HepG2 (cell line): Measurements from ENCODE around the gene NDOR1. TPM values are rescaled to one million over a fixed set of nuclear protein-coding genes. Genes with fewer than 3 reads are reported as not detected.
A peak's percentile ranks its signal among the peaks of the same experiment; 100 is the strongest.

Experiments
- AGO1 ChIP-seq: fragments of 200-400 bp; formaldehyde crosslinking; IDR thresholded peaks from 2 replicates; pipeline ENCODE4 v1.6.1; 2017; ENCODE audit warnings: mild to moderate bottlenecking, low read depth, low read length, moderate library complexity; ENCODE audit not compliant: poor library complexity, severe bottlenecking
- AKAP8 ChIP-seq: sonication (generic); formaldehyde crosslinking; IDR thresholded peaks from 2 replicates; pipeline ENCODE4 v1.5.1; 2020; ENCODE audit warnings: mild to moderate bottlenecking, missing genetic modification reagents
- EZH2 ChIP-seq: conservative IDR thresholded peaks from 2 replicates; pipeline ENCODE4 v1.6.1; 2012; ENCODE audit warnings: mild to moderate bottlenecking, low read depth, low read length, moderate library complexity
- FOXK2 ChIP-seq: fragments of 450-650 bp; IDR thresholded peaks from 2 replicates; pipeline ENCODE4 v1.6.1; 2016
- HDAC2 ChIP-seq: sonication (generic); formaldehyde crosslinking; IDR thresholded peaks from 2 replicates; pipeline ENCODE4 v1.4.0; 2020; ENCODE audit warnings: missing genetic modification reagents
- HNF1B ChIP-seq: sonication (generic); formaldehyde crosslinking; IDR thresholded peaks from 2 replicates; pipeline ENCODE4 v1.5.1; 2020; ENCODE audit warnings: mild to moderate bottlenecking, moderate library complexity, missing genetic modification reagents
- KDM2A ChIP-seq: sonication (generic); formaldehyde crosslinking; IDR thresholded peaks from 2 replicates; pipeline ENCODE4 v1.4.0; 2020; ENCODE audit warnings: low read depth, missing genetic modification reagents, borderline replicate concordance
- KDM4B ChIP-seq: sonication (generic); formaldehyde crosslinking; IDR thresholded peaks from 2 replicates; pipeline ENCODE4 v1.4.0; 2020; ENCODE audit warnings: missing genetic modification reagents
- KDM5B ChIP-seq: sonication (generic); formaldehyde crosslinking; IDR thresholded peaks from 2 replicates; pipeline ENCODE4 v1.4.0; 2020; ENCODE audit warnings: missing genetic modification reagents, mild to moderate bottlenecking, borderline replicate concordance
- KIAA2018 ChIP-seq: sonication (generic); formaldehyde crosslinking; IDR thresholded peaks from 2 replicates; pipeline ENCODE4 v1.5.0; 2020; ENCODE audit warnings: mild to moderate bottlenecking, missing genetic modification reagents, borderline replicate concordance
- NPAS2 ChIP-seq: sonication (generic); formaldehyde crosslinking; IDR thresholded peaks from 2 replicates; pipeline ENCODE4 v1.8.0; 2022; ENCODE audit warnings: mild to moderate bottlenecking, missing genetic modification reagents, borderline replicate concordance
- PAF1 ChIP-seq: IDR thresholded peaks from 2 replicates; pipeline ENCODE4 v1.6.1; 2016; ENCODE audit warnings: missing genetic modification reagents, missing compliant biosample characterization
- SOX5 ChIP-seq: IDR thresholded peaks from 2 replicates; pipeline ENCODE4 v1.6.1; 2016; ENCODE audit warnings: borderline replicate concordance
- SSRP1 ChIP-seq: IDR thresholded peaks from 2 replicates; pipeline ENCODE4 v1.6.1; 2016; ENCODE audit warnings: control low read depth
- TEF ChIP-seq: sonication (generic); formaldehyde crosslinking; IDR thresholded peaks from 2 replicates; pipeline ENCODE4 v1.5.0; 2020; ENCODE audit warnings: missing genetic modification reagents
- ZBTB1 ChIP-seq: sonication (generic); formaldehyde crosslinking; IDR thresholded peaks from 2 replicates; pipeline ENCODE4 v1.4.0; 2020; ENCODE audit warnings: missing genetic modification reagents, borderline replicate concordance
- ZNF180 ChIP-seq: sonication (generic); formaldehyde crosslinking; IDR thresholded peaks from 2 replicates; pipeline ENCODE4 v1.4.0; 2020; ENCODE audit warnings: low read depth, missing genetic modification reagents, borderline replicate concordance
- ZNF558 ChIP-seq: sonication (generic); formaldehyde crosslinking; IDR thresholded peaks from 2 replicates; pipeline ENCODE4 v1.9.0; 2022; ENCODE audit warnings: mild to moderate bottlenecking, missing genetic modification reagents, borderline replicate concordance
- ZNF768 ChIP-seq: sonication (generic); formaldehyde crosslinking; IDR thresholded peaks from 2 replicates; pipeline ENCODE4 v1.4.0; 2020; ENCODE audit warnings: missing genetic modification reagents
- ZSCAN21 ChIP-seq: sonication (generic); formaldehyde crosslinking; IDR thresholded peaks from 2 replicates; pipeline ENCODE4 v1.8.0; 2022; ENCODE audit warnings: mild to moderate bottlenecking, missing genetic modification reagents, moderate library complexity, borderline replicate concordance
- polyA plus RNA-seq, 8 experiments: library from polyadenylated mRNA; depleted of rRNA in 3 of 8; stranded (reverse) in 7 of 8; unstranded in 1 of 8; fragments of >200 nt; fragmentation: Illumina TruSeq in 4 of 8; extraction: Trizol in 4 of 8; gene quantifications; 2 replicates each; pipeline versions ENCODE4 v1.2.1 to v1.2.3, GENCODE V29; 2011 to 2016; ENCODE audit warnings: low read depth in 4 of 8, missing spikeins in 1 of 8, mixed read lengths in 1 of 8; ENCODE audit not compliant: insufficient read depth in 1 of 8
- total RNA-seq, 5 experiments: library from RNA; depleted of rRNA; stranded (reverse); fragments of >200 nt; fragmentation: Illumina TruSeq; extraction: Trizol; gene quantifications; 2 replicates each; pipeline ENCODE4 v1.2.3, GENCODE V29; 2016; ENCODE audit warnings: low read depth in 1 of 5

Gene NDOR1
- total and polyA plus RNA-seq, 2 of the 13 experiments (the other 11 are each of a cell fraction or from before 2014, with no cell fraction given) = 3.6 to 8.7 TPM

- TF ChIP-seq KIAA2018 (CRISPR knock-in tag) = no peak
- no peak for TF ChIP-seq ZNF180 (CRISPR knock-in tag)
- TF ChIP-seq PAF1 (CRISPR knock-in tag) = no peak
- TF ChIP-seq EZH2 = no peak
- no peak for TF ChIP-seq KDM4B
- TF ChIP-seq AKAP8 = peak; percentile 89
- TF ChIP-seq HNF1B = 0 out of 2 replicates have a peak, but pooled peaks have one; percentile 36
- TF ChIP-seq SOX5 (CRISPR knock-in tag) = no peak
- TF ChIP-seq HDAC2 = peak; percentile 28; the same call in 1 of the 2 replicates
- no peak for TF ChIP-seq TEF (CRISPR knock-in tag)
- TF ChIP-seq ZNF558 (CRISPR knock-in tag) = no peak
- TF ChIP-seq ZSCAN21 (CRISPR knock-in tag) = no peak; the same call in 1 of the 2 replicates
- TF ChIP-seq ZNF768 (CRISPR knock-in tag) = peak; percentile 6; the same call in 1 of the 2 replicates
- TF ChIP-seq SSRP1 (CRISPR knock-in tag) = no peak
- TF ChIP-seq FOXK2 = no peak
- peak; percentile 77 for TF ChIP-seq KDM2A
- peak; percentile 98 for TF ChIP-seq AGO1
- no peak; the same call in 1 of the 2 replicates for TF ChIP-seq KDM5B
- TF ChIP-seq ZBTB1 (CRISPR knock-in tag) = no peak
- no peak for TF ChIP-seq NPAS2
Measured at GRCh38 chr9:137228506-137228967, 23.0 kb downstream of the NDOR1 start (continued).
